HG03039 (cell line): Measurements from ENCODE around the gene DNAL4.

Experiments
- ATAC-seq: cut with Tn5 transposase; IDR thresholded peaks from one replicate; pipeline ENCODE4 v1.9.1; 2021; ENCODE audit warnings: mild to moderate bottlenecking, moderate library complexity; ENCODE audit not compliant: unreplicated experiment

DNAL4 gene

DNA sequence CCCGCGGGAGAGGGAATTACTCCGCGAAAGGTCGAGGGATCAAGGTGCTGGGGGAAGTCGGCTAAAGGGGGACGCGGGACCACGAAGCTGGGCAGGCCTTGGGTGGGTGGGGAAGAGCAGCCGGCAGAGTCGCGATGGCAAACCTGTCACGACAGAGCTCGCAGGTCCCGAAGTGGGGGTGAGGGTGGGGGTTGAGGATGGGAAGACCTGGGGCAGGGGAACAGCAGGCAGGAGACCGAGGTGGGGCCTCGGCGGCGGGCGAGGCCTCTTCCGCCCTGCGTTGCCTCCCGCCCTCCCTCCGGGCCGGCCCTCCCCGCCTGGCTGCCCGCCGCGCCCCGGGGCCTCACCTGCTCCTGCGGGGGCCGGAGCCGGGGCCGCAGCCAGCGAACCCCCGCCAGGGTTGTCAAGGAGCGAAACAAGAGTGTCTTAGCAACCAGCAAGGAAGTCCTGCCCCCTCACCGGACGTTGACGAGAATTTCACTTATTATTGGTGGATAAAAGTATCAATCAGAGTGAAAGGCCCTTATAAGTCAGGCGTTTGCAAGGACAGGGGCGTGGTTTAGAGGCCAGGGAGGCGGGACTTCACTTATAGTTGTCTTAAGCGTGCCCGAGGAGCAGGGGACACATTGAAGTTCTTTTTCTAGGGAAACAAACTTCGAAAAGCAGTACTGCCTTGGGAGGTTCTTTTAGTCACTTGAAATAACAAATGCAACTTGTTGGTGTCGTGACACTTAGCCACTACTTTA lies at the start of gene DNAL4:
DNAL4 (minus strand) TSS at position 423 of the 746 bp plus-strand sequence. CDS start 11,412 bp downstream, outside the sequence.
- ATAC-seq, result peak; percentile 88

GRCh38 chr22:38843201-38843656 lies 49.3 kb upstream of the DNAL4 start:
- no peak for ATAC-seq

DNA sequence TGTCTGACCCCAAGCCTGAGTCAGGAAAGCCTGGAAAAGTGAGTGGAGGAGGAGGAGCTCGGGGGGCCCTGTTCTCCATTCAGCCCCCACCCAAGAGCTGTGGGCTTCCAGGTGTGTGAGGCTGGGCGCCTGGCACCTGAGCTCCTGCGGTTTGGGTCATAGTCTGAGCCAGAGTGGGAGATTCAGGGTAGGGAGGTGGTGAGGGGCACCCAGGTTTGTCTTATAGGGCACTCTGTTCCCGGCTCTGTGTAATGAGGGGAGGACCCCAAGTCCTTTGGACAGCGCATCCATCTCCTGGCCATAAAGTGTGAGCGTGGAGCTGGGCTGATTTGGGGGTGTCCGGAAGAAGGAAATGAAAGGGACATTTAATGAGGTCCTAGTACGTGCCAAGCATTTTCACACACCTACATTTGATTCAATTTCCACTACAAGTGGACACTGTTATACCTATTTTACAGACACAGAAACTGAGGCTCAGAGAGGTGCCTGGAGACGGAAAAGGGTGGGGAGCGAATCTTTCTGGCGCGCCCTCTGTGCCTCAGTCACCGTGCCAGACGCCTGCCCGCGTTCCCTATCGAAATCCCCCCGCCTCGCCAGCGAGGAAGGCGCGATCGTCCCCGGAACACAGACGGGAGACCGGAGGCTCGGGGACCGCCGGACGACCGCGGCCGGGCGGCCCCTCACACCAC lies 48.7 kb upstream of the DNAL4 start:
- no peak for ATAC-seq

DNA sequence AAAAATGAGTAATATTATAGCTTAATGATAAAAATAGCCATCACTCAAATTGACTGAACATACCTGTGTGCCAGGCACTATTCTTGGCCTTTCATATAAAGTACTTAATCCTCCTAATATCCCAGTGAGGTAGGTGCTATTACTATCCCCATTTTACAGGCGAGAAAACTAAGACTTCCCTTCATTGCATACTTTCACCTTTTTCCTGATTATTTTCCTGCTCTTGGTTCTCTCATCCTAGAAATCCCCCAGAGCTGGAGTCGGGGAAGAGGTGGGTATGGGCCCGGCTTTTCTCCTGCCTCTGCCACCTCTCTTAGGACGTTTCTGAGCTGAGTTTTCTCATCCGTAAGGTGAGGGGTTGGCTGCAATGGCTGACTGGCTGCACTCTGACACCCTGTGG lies 47.7 kb upstream of the DNAL4 start:
- no peak for ATAC-seq

- ATAC-seq, result no peak
These were observed 47.3 kb upstream of the DNAL4 start for GRCh38 chr22:38841211-38841610.

- ATAC-seq, result no peak
These were observed 46.2 kb upstream of the DNAL4 start for GRCh38 chr22:38840129-38840528.

GRCh38 chr22:38839686-38840085 lies 45.7 kb upstream of the DNAL4 start:
- ATAC-seq, result no peak

GRCh38 chr22:38837414-38837928 lies 43.5 kb upstream of the DNAL4 start:
- no peak for ATAC-seq

GRCh38 chr22:38835888-38836301 lies 42.0 kb upstream of the DNAL4 start:
- no peak for ATAC-seq

- ATAC-seq, result no peak
These were observed 41.0 kb upstream of the DNAL4 start for GRCh38 chr22:38834991-38835390.

DNA sequence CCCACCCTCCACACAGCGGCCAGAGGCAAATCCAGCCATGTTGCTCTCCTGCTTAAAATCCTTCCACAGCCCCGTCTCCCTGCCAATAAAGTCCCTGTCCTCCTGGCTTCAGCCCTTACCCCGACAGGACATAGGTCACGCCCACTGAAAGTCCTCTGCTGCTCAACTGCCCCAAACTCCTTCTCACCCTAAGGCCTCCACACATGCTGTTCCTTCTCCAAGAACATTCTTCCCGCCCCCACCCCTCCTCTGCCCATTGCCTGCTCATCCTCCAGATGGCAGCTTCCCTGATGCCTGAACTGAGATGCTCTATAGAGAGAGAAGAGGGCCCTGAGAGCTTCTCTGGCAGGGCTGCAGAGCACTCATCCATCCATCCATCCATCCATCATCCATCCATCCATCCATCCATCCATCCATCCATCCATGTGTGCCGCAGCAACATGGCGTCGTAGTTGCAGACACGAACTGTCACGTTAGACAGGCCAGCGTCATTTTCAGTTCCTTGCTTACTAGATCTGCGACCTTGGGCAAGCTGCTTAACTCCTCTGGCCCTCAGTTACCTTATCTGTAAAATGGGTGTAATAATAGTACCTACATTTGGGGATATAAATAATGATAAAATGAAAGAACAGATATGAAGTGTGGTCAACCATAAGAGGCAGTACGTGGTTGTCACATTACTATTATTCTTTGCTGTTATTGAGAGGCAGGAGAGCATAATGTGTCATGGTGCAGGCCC lies 40.4 kb upstream of the DNAL4 start:
- no peak for ATAC-seq

DNA sequence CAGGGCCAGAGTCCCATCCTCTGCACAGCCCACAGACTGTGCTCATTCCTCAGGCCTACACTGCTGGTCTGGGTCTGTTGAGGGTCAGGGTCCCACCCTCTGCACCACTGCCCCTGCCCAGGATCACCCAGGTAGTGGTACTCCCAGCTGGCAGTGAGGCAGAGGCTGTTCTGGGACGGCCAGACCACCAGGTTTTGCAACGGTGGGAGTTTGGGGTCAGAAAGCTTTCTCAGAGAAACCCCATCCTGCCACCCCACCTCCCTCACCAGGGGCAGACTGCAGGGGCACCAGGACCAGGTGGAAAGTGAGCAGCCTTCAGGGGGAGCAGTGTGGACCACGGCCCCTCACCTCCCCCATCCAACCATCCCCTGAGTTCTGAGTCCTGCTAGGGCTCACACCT lies 39.1 kb upstream of the DNAL4 start:
- ATAC-seq, result no peak

GRCh38 chr22:38832005-38832978 lies 38.3 kb upstream of the DNAL4 start:
- ATAC-seq, result no peak

GRCh38 chr22:38831166-38831945 lies 37.4 kb upstream of the DNAL4 start:
- no peak for ATAC-seq

- ATAC-seq, result no peak
These were observed 36.8 kb upstream of the DNAL4 start for GRCh38 chr22:38830845-38831108.

DNA sequence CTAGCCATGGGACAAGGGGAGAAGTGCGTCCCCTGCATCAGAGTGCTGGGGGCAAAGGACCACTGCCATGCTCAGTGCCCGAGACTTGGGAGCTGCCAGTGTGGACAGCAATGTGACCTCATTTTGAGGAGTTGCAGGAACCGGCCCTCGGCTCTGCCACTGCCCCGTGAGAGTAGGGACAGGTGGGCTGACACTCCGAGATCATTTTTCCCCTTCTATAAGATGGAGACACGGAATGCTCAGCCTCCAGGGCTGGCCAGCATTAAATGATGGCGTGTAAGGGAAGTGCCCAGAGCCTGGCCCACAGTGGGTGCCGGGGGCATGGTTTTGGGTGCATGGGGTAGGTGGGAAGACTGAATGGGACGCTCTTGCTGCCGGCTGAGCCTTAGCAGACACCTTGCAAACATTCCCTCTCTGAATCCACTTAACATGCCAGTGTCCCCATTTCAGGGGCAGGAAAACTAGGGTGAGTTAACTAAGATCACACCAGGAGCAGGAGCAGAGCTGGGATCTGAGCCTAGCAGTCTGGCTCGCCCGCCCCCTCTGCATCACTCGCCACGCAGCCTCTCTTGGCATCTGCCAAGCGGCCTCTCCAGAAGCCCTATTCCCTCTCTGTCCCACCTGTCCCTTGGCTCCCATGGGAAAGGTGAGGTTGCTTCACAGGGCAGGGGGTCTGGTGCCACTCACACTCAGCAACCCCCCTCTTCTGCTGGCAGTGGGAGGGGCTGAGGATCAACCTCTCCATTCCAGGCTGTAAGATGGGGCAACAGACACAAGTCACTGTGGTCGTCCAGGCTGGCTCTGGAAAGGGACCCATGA lies 36.3 kb upstream of the DNAL4 start:
- no peak for ATAC-seq

GRCh38 chr22:38829485-38829884 lies 35.5 kb upstream of the DNAL4 start:
- ATAC-seq, result no peak

GRCh38 chr22:38828616-38829205 lies 34.8 kb upstream of the DNAL4 start:
- no peak for ATAC-seq

DNA sequence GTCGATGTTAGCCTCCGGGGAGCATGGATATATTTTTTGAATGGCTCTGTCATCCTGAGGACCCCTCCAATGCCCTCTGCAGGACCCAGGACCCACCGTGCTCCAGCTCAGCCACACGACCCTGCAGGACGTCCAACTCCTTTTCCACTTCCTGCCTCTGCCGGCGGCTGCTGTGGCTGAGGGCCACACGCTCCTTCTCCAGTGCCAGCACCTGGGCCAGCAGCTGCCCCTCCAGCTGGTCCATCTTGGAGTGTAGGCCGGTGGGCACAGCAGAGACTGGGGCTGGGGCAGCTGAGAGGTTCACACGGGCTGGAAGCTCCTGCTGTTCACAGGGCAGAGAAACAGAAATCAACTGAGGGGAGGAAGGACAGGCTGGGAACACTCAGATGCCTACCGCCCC lies 34.2 kb upstream of the DNAL4 start:
- no peak for ATAC-seq
